Immature natural killer cell (primary cell): ENCODE results near the gene HKDC1. TPM values are rescaled to one million over a fixed set of nuclear protein-coding genes. Genes with fewer than 3 reads are reported as not detected.
A peak's percentile ranks its signal among the peaks of the same experiment; 100 is the strongest.

Source experiments
- DNase-seq, 3 donors: peaks; one replicate each; pipeline ENCODE4 v3.0.0; 2022; ENCODE audit warnings: mixed read lengths in 1 of 3
- H3K27ac Mint-ChIP-seq, 6 donors: one replicate each; pipeline ENCODE4 v1.8.0; 2020; ENCODE audit warnings: mixed read lengths in 6 of 6, mild to moderate bottlenecking in 5 of 6, inconsistent platforms in 4 of 6, moderate library complexity in 3 of 6
- H3K27me3 Mint-ChIP-seq, 3 donors: one replicate each; pipeline ENCODE4 v1.8.0; 2020 to 2021; ENCODE audit warnings: low read depth in 3 of 3, mild to moderate bottlenecking in 3 of 3, mixed read lengths in 3 of 3, moderate library complexity in 3 of 3, inconsistent platforms in 1 of 3
- H3K36me3 Mint-ChIP-seq, 3 donors: one replicate each; pipeline ENCODE4 v1.8.0; 2020; ENCODE audit warnings: mixed read lengths in 3 of 3, inconsistent platforms in 2 of 3, mild to moderate bottlenecking in 2 of 3
- H3K4me1 Mint-ChIP-seq, 2 donors: one replicate each; pipeline ENCODE4 v1.8.0; 2020; ENCODE audit warnings: inconsistent platforms in 2 of 2, mild to moderate bottlenecking in 2 of 2, mixed read lengths in 2 of 2, moderate library complexity in 1 of 2
- H3K4me3 Mint-ChIP-seq, 5 donors: one replicate each; pipeline ENCODE4 v1.8.0; 2020; ENCODE audit warnings: mild to moderate bottlenecking in 5 of 5, mixed read lengths in 5 of 5, inconsistent platforms in 3 of 5, moderate library complexity in 3 of 5
- H3K9me3 Mint-ChIP-seq, 6 donors: one replicate each; pipeline ENCODE4 v1.8.0; 2020; ENCODE audit warnings: mild to moderate bottlenecking in 6 of 6, mixed read lengths in 6 of 6, inconsistent platforms in 4 of 6, moderate library complexity in 3 of 6
- polyA plus RNA-seq, 3 donors: library from polyadenylated mRNA; unstranded; fragments of 300-500 nt; fragmentation: Illumina TruSeq; gene quantifications; one replicate each; pipeline ENCODE4 v1.2.3, GENCODE V29; 2021

Gene HKDC1
- polyA plus RNA-seq, 3 donors from 2014 or later = 0.16 TPM; not detected in 2

GRCh38 chr10:69222157-69223027, 2.3 kb downstream of the HKDC1 start:
- peaks cover 41 to 52% of the 10 kb centered on the region in 2 donors for H3K4me1 Mint-ChIP-seq
- peak; percentile 64 to 74 (median 69) for DNase-seq
- H3K27me3 Mint-ChIP-seq = peaks cover 3 to 5% (median 4%) of the 10 kb centered on the region in 3 donors
- H3K27ac Mint-ChIP-seq = peak overlapping the region; percentile 76 to 92 (median 84)
- H3K9me3 Mint-ChIP-seq = no peaks in the 10 kb centered on the region
- H3K4me3 Mint-ChIP-seq = peak overlapping the region; percentile 50 to 81 (median 63)
- no peaks in the 10 kb centered on the region for H3K36me3 Mint-ChIP-seq

- Mint-ChIP-seq H3K27ac (peak overlapping the region; percentile 76 to 92 (median 84)), H3K9me3 (no peaks in the 10 kb centered on the region), H3K27me3 (peaks cover 4 to 7% (median 5%) of the 10 kb centered on the region in 3 donors), H3K4me1 (peaks cover 47 to 58% of the 10 kb centered on the region in 2 donors), H3K36me3 (no peaks in the 10 kb centered on the region), H3K4me3 (peak overlapping the region; percentile 50 to 81 (median 63))
- no peak for DNase-seq
Measured at GRCh38 chr10:69223028-69223342, 2.9 kb downstream of the HKDC1 start.

- DNase-seq = no peak
- H3K4me1 Mint-ChIP-seq = peaks cover 68 to 79% of the 10 kb centered on the region in 2 donors
- H3K27ac Mint-ChIP-seq = peak overlapping the region in 3 of 6 donors; percentile 58 to 82 (median 72)
- no peaks in the 10 kb centered on the region for H3K36me3 Mint-ChIP-seq
- peaks cover 9 to 18% (median 10%) of the 10 kb centered on the region in 3 donors for H3K27me3 Mint-ChIP-seq
- peak overlapping the region in 3 of 5 donors; percentile 7 to 41 (median 36) for H3K4me3 Mint-ChIP-seq
- no peaks in the 10 kb centered on the region for H3K9me3 Mint-ChIP-seq
Measured at GRCh38 chr10:69224862-69225657, 4.9 kb downstream of the HKDC1 start.

GRCh38 chr10:69225681-69226080, 5.5 kb downstream of the HKDC1 start:
- Mint-ChIP-seq H3K27me3 (peaks cover 7 to 16% (median 10%) of the 10 kb centered on the region in 3 donors), H3K4me1 (peaks cover 68 to 77% of the 10 kb centered on the region in 2 donors), H3K36me3 (no peaks in the 10 kb centered on the region), H3K9me3 (no peaks in the 10 kb centered on the region), H3K4me3 (no peak overlapping the region), H3K27ac (peak overlapping the region in 2 of 6 donors; percentile 49 to 72)
- no peak for DNase-seq

- Mint-ChIP-seq H3K36me3 (peaks cover 0 to 5% (median 0%) of the 10 kb centered on the region in 3 donors), H3K4me3 (no peak overlapping the region), H3K27ac (peak overlapping the region in 1 of 6 donors; percentile 28), H3K27me3 (peaks cover 7 to 16% (median 12%) of the 10 kb centered on the region in 3 donors), H3K9me3 (no peaks in the 10 kb centered on the region), H3K4me1 (peaks cover 68 to 71% of the 10 kb centered on the region in 2 donors)
- no peak for DNase-seq
Measured at GRCh38 chr10:69226919-69227450, 6.9 kb downstream of the HKDC1 start.

GRCh38 chr10:69228151-69228550, 8.0 kb downstream of the HKDC1 start:
- Mint-ChIP-seq H3K4me3 (peak overlapping the region; percentile 82 to 98 (median 91)), H3K27ac (peak overlapping the region; percentile 37 to 99 (median 96)), H3K9me3 (no peaks in the 10 kb centered on the region), H3K4me1 (peaks cover 57 to 60% of the 10 kb centered on the region in 2 donors), H3K36me3 (peaks cover 0 to 5% (median 0%) of the 10 kb centered on the region in 3 donors), H3K27me3 (peaks cover 11 to 16% (median 14%) of the 10 kb centered on the region in 3 donors)
- DNase-seq = no peak

GRCh38 chr10:69229616-69229916, 9.4 kb downstream of the HKDC1 start:
- Mint-ChIP-seq H3K4me3 (peak overlapping the region; percentile 82 to 98 (median 91)), H3K4me1 (peaks cover 55% of the 10 kb centered on the region in 2 donors), H3K27ac (peak overlapping the region; percentile 94 to 99 (median 96)), H3K27me3 (peaks cover 13 to 16% (median 14%) of the 10 kb centered on the region in 3 donors), H3K9me3 (no peaks in the 10 kb centered on the region), H3K36me3 (peaks cover 0 to 5% (median 0%) of the 10 kb centered on the region in 3 donors)
- no peak for DNase-seq

- DNase-seq = no peak
- peak overlapping the region; percentile 94 to 99 (median 96) for H3K27ac Mint-ChIP-seq
- H3K4me3 Mint-ChIP-seq = peak overlapping the region; percentile 82 to 98 (median 91)
- no peaks in the 10 kb centered on the region for H3K9me3 Mint-ChIP-seq
- peaks cover 13 to 15% (median 14%) of the 10 kb centered on the region in 3 donors for H3K27me3 Mint-ChIP-seq
- H3K4me1 Mint-ChIP-seq = peaks cover 49% of the 10 kb centered on the region in 2 donors
- H3K36me3 Mint-ChIP-seq = peaks cover 0 to 5% (median 0%) of the 10 kb centered on the region in 3 donors
Measured at GRCh38 chr10:69230128-69230527, 10.0 kb downstream of the HKDC1 start.

GRCh38 chr10:69232252-69232651, 12.1 kb downstream of the HKDC1 start:
- Mint-ChIP-seq H3K27me3 (peaks cover 14 to 18% (median 15%) of the 10 kb centered on the region in 3 donors), H3K9me3 (no peaks in the 10 kb centered on the region), H3K4me3 (no peak overlapping the region), H3K36me3 (peaks cover 0 to 5% (median 0%) of the 10 kb centered on the region in 3 donors), H3K27ac (peak overlapping the region in 1 of 6 donors; percentile 28), H3K4me1 (peaks cover 37 to 41% of the 10 kb centered on the region in 2 donors)
- no peak for DNase-seq

GRCh38 chr10:69232736-69233480, 12.8 kb downstream of the HKDC1 start:
- DNase-seq = no peak
- H3K4me3 Mint-ChIP-seq = no peak overlapping the region
- H3K36me3 Mint-ChIP-seq = peaks cover 0 to 5% (median 0%) of the 10 kb centered on the region in 3 donors
- peaks cover 31 to 41% of the 10 kb centered on the region in 2 donors for H3K4me1 Mint-ChIP-seq
- peak overlapping the region in 1 of 6 donors; percentile 55 for H3K27ac Mint-ChIP-seq
- no peaks in the 10 kb centered on the region for H3K9me3 Mint-ChIP-seq
- peaks cover 11 to 16% (median 15%) of the 10 kb centered on the region in 3 donors for H3K27me3 Mint-ChIP-seq

GRCh38 chr10:69234447-69234846, 14.3 kb downstream of the HKDC1 start:
- Mint-ChIP-seq H3K4me3 (no peak overlapping the region), H3K27ac (no peak overlapping the region), H3K4me1 (peaks cover 16 to 26% of the 10 kb centered on the region in 2 donors), H3K36me3 (peaks cover 0 to 5% (median 0%) of the 10 kb centered on the region in 3 donors), H3K27me3 (peaks cover 6 to 9% (median 8%) of the 10 kb centered on the region in 3 donors), H3K9me3 (no peaks in the 10 kb centered on the region)
- no peak for DNase-seq

GRCh38 chr10:69237528-69238159, 17.5 kb downstream of the HKDC1 start:
- no peaks in the 10 kb centered on the region for H3K9me3 Mint-ChIP-seq
- H3K4me3 Mint-ChIP-seq = no peak overlapping the region
- H3K27ac Mint-ChIP-seq = peak overlapping the region in 1 of 6 donors; percentile 64
- no peaks in the 10 kb centered on the region for H3K36me3 Mint-ChIP-seq
- peaks cover 2 to 10% (median 6%) of the 10 kb centered on the region in 3 donors for H3K27me3 Mint-ChIP-seq
- peaks cover 1 to 11% of the 10 kb centered on the region in 2 donors for H3K4me1 Mint-ChIP-seq
- DNase-seq = peak; percentile 73 to 80 (median 74)
